Liver (tissue), 9 donors: ENCODE data around the gene IGSF3. TPM values are rescaled to one million over a fixed set of nuclear protein-coding genes. Genes with fewer than 3 reads are reported as not detected.
"Not testable (repeated sequence)": the region's sequence is repeated elsewhere in the genome, so short reads cannot be mapped to it uniquely, and the experiment has no call there.

Experiments used
- DNase-seq: peaks from one replicate; pipeline ENCODE4 v3.0.0-alpha.2; 2017; ENCODE audit warnings: low spot score
- H3K27ac ChIP-seq, 2 donors: one replicate each; pipeline ENCODE4 v1.7.0; 2013; ENCODE audit warnings: inconsistent platforms in 2 of 2, low read length in 2 of 2, control low read depth in 1 of 2, low read depth in 1 of 2, mild to moderate bottlenecking in 1 of 2
- H3K27me3 ChIP-seq, 4 donors: one replicate each; pipeline versions ENCODE4 v1.6.1 to v1.7.0; 2013; ENCODE audit warnings: low read length in 3 of 4, inconsistent platforms in 1 of 4, mild to moderate bottlenecking in 1 of 4, moderate library complexity in 1 of 4; ENCODE audit not compliant: control insufficient read depth in 4 of 4, insufficient read depth in 4 of 4
- H3K36me3 ChIP-seq, 4 donors: one replicate each; pipeline versions ENCODE4 v1.6.1 to v1.7.0; 2013; ENCODE audit warnings: low read length in 3 of 4, mild to moderate bottlenecking in 3 of 4, low read depth in 1 of 4, moderate library complexity in 1 of 4; ENCODE audit not compliant: control insufficient read depth in 4 of 4, insufficient read depth in 3 of 4
- H3K4me1 ChIP-seq, 4 donors: one replicate each; pipeline versions ENCODE4 v1.6.1 to v1.7.0; 2013; ENCODE audit warnings: low read length in 3 of 4, mild to moderate bottlenecking in 3 of 4, moderate library complexity in 1 of 4; ENCODE audit not compliant: control insufficient read depth in 4 of 4, insufficient read depth in 4 of 4
- H3K4me3 ChIP-seq, 3 donors: one replicate each; pipeline versions ENCODE4 v1.6.1 to v1.7.0; 2013; ENCODE audit warnings: low read length in 3 of 3, control low read depth in 1 of 3, low read depth in 1 of 3, mild to moderate bottlenecking in 1 of 3
- H3K9ac ChIP-seq, 2 donors: one replicate each; pipeline ENCODE4 v1.7.0; 2013; ENCODE audit warnings: low read length in 2 of 2, mild to moderate bottlenecking in 2 of 2, moderate library complexity in 2 of 2, control low read depth in 1 of 2, low read depth in 1 of 2
- H3K9me3 ChIP-seq, 4 donors: one replicate each; pipeline versions ENCODE4 v1.6.1 to v1.7.0; 2013; ENCODE audit warnings: low read length in 3 of 4; ENCODE audit not compliant: control insufficient read depth in 4 of 4
- EGR1 ChIP-seq, 2 donors: IDR thresholded peaks; 2 replicates each; pipeline ENCODE4 v1.6.1; 2016 to 2018; ENCODE audit warnings: antibody characterized with exemption in 2 of 2, low read depth in 2 of 2
- FOXA1 ChIP-seq: IDR thresholded peaks from 2 replicates; pipeline ENCODE4 v1.6.1; 2016; ENCODE audit warnings: antibody characterized with exemption
- FOXA2 ChIP-seq: IDR thresholded peaks from 2 replicates; pipeline ENCODE4 v1.6.1; 2016; ENCODE audit warnings: antibody characterized with exemption
- HNF4G ChIP-seq: IDR thresholded peaks from 2 replicates; pipeline ENCODE4 v1.6.1; 2016; ENCODE audit warnings: antibody characterized with exemption
- JUND ChIP-seq, 2 donors: IDR thresholded peaks; 2 replicates each; pipeline ENCODE4 v1.6.1; 2016; ENCODE audit warnings: antibody characterized with exemption in 2 of 2
- NR2F2 ChIP-seq: IDR thresholded peaks from 2 replicates; pipeline ENCODE4 v1.6.1; 2016; ENCODE audit warnings: antibody characterized with exemption
- RAD21 ChIP-seq, 2 donors: IDR thresholded peaks; 2 replicates each; pipeline ENCODE4 v1.6.1; 2016; ENCODE audit warnings: antibody characterized with exemption in 2 of 2, mild to moderate bottlenecking in 2 of 2
- RXRA ChIP-seq, 2 donors: IDR thresholded peaks; 2 replicates each; pipeline ENCODE4 v1.6.1; 2017 to 2018; ENCODE audit warnings: antibody characterized with exemption in 2 of 2, mild to moderate bottlenecking in 1 of 2
- TAF1 ChIP-seq: conservative IDR thresholded peaks from 2 replicates; pipeline ENCODE4 v1.6.1; 2016; ENCODE audit warnings: antibody characterized with exemption, mild to moderate bottlenecking
- YY1 ChIP-seq: IDR thresholded peaks from 2 replicates; pipeline ENCODE4 v1.6.1; 2016; ENCODE audit warnings: antibody characterized with exemption, mild to moderate bottlenecking
- WGBS: extraction: QIAGEN DNeasy Blood & Tissue Kit; methylation state at CpG from one replicate; pipeline ENCODE4 v1.1.7; 2013; 5-methylcytosine and 5-hydroxymethylcytosine counted together
- polyA plus RNA-seq, 2 donors: library from polyadenylated mRNA; stranded (reverse) in 1 of 2; unstranded in 1 of 2; fragments of 200-250 nt in 1 of 2; fragments of >200 nt in 1 of 2; fragmentation: Nextera tagmentation in 1 of 2; extraction: Ambion mirVana in 1 of 2; gene quantifications; one replicate each; pipeline versions ENCODE4 v1.2.1 to v1.2.3, GENCODE V29; 2013 to 2015
- total RNA-seq, 2 donors: library from RNA; depleted of rRNA; stranded (reverse); fragments of >200 nt; gene quantifications; one replicate each; pipeline ENCODE4 v1.2.3, GENCODE V29; 2014
- TF ChIP-seq, protein P1 (sequence below): IDR thresholded peaks from 2 replicates; pipeline ENCODE4 v1.6.1; 2016; ENCODE audit warnings: antibody characterized with exemption, mild to moderate bottlenecking
- TF ChIP-seq, protein P2 (sequence below): fragments of 150-350 bp; IDR thresholded peaks from 2 replicates; pipeline ENCODE4 v1.5.1; 2017; ENCODE audit warnings: improper control_type of control experiment, low read depth, low read length; ENCODE audit not compliant: missing input control
- TF ChIP-seq, protein P3 (sequence below): IDR thresholded peaks from 2 replicates; pipeline ENCODE4 v1.6.1; 2016; ENCODE audit warnings: antibody characterized with exemption
- TF ChIP-seq, protein P4 (sequence below): IDR thresholded peaks from 2 replicates; pipeline ENCODE4 v1.6.1; 2016; ENCODE audit warnings: antibody characterized with exemption
- TF ChIP-seq, protein P5 (sequence below): IDR thresholded peaks from 2 replicates; pipeline ENCODE4 v1.6.1; 2016; ENCODE audit warnings: antibody characterized with exemption
- donor health status: healthy.
- donor health status: healthy.
- donor health status: healthy.
- donor health status: healthy.
- donor health status: healthy.

The IGSF3 gene
- total and polyA plus RNA-seq, 4 donors, result 0.14 to 5.4 (median 0.68) TPM

DNA sequence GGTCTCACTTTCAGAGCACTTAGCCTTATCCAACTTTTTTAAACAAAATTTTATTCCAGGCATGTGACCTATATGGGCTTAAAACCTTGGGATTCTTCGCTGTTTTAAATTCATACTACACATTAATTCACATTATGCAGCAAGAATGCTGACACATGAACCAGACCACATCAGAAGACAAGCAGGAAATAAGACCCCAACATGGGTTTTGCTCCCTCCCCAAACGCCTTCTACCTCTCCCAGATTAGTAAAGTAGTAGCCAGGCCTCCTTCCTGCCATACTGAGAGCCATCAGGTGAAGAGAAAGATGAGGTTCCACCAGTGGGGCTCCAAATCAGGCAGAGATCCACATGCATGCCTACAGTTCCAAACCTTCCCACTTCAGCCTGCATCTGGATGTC is 3.7 kb downstream of the IGSF3 start (continued):
- TF ChIP-seq, protein P1, sequence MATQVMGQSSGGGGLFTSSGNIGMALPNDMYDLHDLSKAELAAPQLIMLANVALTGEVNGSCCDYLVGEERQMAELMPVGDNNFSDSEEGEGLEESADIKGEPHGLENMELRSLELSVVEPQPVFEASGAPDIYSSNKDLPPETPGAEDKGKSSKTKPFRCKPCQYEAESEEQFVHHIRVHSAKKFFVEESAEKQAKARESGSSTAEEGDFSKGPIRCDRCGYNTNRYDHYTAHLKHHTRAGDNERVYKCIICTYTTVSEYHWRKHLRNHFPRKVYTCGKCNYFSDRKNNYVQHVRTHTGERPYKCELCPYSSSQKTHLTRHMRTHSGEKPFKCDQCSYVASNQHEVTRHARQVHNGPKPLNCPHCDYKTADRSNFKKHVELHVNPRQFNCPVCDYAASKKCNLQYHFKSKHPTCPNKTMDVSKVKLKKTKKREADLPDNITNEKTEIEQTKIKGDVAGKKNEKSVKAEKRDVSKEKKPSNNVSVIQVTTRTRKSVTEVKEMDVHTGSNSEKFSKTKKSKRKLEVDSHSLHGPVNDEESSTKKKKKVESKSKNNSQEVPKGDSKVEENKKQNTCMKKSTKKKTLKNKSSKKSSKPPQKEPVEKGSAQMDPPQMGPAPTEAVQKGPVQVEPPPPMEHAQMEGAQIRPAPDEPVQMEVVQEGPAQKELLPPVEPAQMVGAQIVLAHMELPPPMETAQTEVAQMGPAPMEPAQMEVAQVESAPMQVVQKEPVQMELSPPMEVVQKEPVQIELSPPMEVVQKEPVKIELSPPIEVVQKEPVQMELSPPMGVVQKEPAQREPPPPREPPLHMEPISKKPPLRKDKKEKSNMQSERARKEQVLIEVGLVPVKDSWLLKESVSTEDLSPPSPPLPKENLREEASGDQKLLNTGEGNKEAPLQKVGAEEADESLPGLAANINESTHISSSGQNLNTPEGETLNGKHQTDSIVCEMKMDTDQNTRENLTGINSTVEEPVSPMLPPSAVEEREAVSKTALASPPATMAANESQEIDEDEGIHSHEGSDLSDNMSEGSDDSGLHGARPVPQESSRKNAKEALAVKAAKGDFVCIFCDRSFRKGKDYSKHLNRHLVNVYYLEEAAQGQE, result no peak
- TF ChIP-seq NR2F2 (no peak), HNF4G (no peak)
- TF ChIP-seq, protein P2, sequence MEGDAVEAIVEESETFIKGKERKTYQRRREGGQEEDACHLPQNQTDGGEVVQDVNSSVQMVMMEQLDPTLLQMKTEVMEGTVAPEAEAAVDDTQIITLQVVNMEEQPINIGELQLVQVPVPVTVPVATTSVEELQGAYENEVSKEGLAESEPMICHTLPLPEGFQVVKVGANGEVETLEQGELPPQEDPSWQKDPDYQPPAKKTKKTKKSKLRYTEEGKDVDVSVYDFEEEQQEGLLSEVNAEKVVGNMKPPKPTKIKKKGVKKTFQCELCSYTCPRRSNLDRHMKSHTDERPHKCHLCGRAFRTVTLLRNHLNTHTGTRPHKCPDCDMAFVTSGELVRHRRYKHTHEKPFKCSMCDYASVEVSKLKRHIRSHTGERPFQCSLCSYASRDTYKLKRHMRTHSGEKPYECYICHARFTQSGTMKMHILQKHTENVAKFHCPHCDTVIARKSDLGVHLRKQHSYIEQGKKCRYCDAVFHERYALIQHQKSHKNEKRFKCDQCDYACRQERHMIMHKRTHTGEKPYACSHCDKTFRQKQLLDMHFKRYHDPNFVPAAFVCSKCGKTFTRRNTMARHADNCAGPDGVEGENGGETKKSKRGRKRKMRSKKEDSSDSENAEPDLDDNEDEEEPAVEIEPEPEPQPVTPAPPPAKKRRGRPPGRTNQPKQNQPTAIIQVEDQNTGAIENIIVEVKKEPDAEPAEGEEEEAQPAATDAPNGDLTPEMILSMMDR, result no peak

DNA sequence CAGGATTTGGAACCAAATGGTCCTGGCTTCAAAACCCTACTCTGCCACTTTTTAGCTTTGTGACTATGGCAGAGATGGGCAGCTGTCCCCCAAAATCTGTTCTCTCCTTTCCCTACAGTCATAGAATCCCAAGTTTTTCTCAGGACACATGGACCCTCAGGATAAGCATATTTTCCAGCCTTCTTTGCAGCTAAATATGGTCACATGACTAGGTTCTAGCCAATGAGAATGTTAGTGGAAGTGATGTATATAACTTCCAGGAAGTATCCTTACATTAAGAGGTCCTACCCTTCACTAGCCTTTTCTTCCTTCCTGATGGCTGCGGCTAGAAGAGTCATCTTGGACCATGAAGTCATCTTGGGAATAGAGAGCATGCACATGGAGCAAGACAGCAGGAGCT is 5.9 kb downstream of the IGSF3 start:
- H3K4me1 ChIP-seq, result peaks cover 0 to 5% (median under 1%) of the 10 kb centered on the region in 4 donors
- H3K27ac ChIP-seq, result no peak overlapping the region
- WGBS, result 89% methylated on average over 1 of the region's 1 CpG
- no peaks in the 10 kb centered on the region for H3K9me3 ChIP-seq
- TF ChIP-seq TAF1, result no peak
- TF ChIP-seq, protein P3, sequence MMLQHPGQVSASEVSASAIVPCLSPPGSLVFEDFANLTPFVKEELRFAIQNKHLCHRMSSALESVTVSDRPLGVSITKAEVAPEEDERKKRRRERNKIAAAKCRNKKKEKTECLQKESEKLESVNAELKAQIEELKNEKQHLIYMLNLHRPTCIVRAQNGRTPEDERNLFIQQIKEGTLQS, result no peak
- no peak for TF ChIP-seq NR2F2
- TF ChIP-seq EGR1 (IDR thresholded peaks at IDR 0.05; ENCODE audit: low read depth in 2 of 2), result no peak
- TF ChIP-seq RXRA (IDR thresholded peaks at IDR 0.05), result no peak
- no peak for TF ChIP-seq FOXA2
- no peak for TF ChIP-seq FOXA1
- TF ChIP-seq, protein P4, sequence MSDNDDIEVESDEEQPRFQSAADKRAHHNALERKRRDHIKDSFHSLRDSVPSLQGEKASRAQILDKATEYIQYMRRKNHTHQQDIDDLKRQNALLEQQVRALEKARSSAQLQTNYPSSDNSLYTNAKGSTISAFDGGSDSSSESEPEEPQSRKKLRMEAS, result no peak
- TF ChIP-seq RAD21 (IDR thresholded peaks at IDR 0.05), result no peak
- no peak for TF ChIP-seq HNF4G
- TF ChIP-seq, protein P1, result no peak
- TF ChIP-seq JUND (IDR thresholded peaks at IDR 0.05), result no peak
- no peak for TF ChIP-seq YY1
- TF ChIP-seq, protein P2, result no peak
- TF ChIP-seq, protein P5, sequence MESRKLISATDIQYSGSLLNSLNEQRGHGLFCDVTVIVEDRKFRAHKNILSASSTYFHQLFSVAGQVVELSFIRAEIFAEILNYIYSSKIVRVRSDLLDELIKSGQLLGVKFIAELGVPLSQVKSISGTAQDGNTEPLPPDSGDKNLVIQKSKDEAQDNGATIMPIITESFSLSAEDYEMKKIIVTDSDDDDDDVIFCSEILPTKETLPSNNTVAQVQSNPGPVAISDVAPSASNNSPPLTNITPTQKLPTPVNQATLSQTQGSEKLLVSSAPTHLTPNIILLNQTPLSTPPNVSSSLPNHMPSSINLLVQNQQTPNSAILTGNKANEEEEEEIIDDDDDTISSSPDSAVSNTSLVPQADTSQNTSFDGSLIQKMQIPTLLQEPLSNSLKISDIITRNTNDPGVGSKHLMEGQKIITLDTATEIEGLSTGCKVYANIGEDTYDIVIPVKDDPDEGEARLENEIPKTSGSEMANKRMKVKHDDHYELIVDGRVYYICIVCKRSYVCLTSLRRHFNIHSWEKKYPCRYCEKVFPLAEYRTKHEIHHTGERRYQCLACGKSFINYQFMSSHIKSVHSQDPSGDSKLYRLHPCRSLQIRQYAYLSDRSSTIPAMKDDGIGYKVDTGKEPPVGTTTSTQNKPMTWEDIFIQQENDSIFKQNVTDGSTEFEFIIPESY, result no peak
- H3K4me3 ChIP-seq, result no peak overlapping the region
- peaks cover 0 to 9% (median 0%) of the 10 kb centered on the region in 4 donors for H3K27me3 ChIP-seq
- H3K9ac ChIP-seq, result no peak overlapping the region
- no peak for DNase-seq
- no peaks in the 10 kb centered on the region for H3K36me3 ChIP-seq

- WGBS, result 93% methylated on average over 5 of the region's 5 CpGs
- H3K27me3 ChIP-seq, H3K4me3 ChIP-seq, H3K9ac ChIP-seq, H3K4me1 ChIP-seq, H3K9me3 ChIP-seq, H3K36me3 ChIP-seq, H3K27ac ChIP-seq, DNase-seq: not testable (repeated sequence)
Measured at GRCh38 chr1:116658645-116659044, 8.9 kb downstream of the IGSF3 start.
